IMR-90 (cell line): ENCODE measurements around the gene PPP1R37.

Experiments used
- BHLHE40 ChIP-seq: fragments of 150-350 bp; IDR thresholded peaks from 2 replicates; pipeline ENCODE4 v1.6.1; 2016; ENCODE audit warnings: mild to moderate bottlenecking, low read depth, low read length
- CTCF ChIP-seq: conservative IDR thresholded peaks from 2 replicates; pipeline ENCODE4 v1.5.1; 2012; ENCODE audit warnings: mild to moderate bottlenecking, low read depth, low read length, improper control_type of control experiment
- ELK1 ChIP-seq: fragments of 150-350 bp; IDR thresholded peaks from 2 replicates; pipeline ENCODE4 v1.6.1; 2016; ENCODE audit warnings: low read depth, mild to moderate bottlenecking, low read length, moderate library complexity, borderline replicate concordance
- FOS ChIP-seq: fragments of 150-350 bp; IDR thresholded peaks from 2 replicates; pipeline ENCODE4 v1.6.1; 2016; ENCODE audit warnings: low read depth, low read length
- MAZ ChIP-seq: IDR thresholded peaks from 2 replicates; pipeline ENCODE4 v1.6.1; 2012; ENCODE audit warnings: low read depth, mild to moderate bottlenecking, low read length, improper control_type of control experiment, moderate library complexity, borderline replicate concordance
- MXI1 ChIP-seq: IDR thresholded peaks from 2 replicates; pipeline ENCODE4 v1.6.1; 2012; ENCODE audit warnings: low read depth, mild to moderate bottlenecking, low read length, moderate library complexity, borderline replicate concordance
- NFE2L2 ChIP-seq: fragments of 150-350 bp; IDR thresholded peaks from 2 replicates; pipeline ENCODE4 v1.6.1; 2016; ENCODE audit warnings: low read depth, mild to moderate bottlenecking, low read length
- POLR2A ChIP-seq: IDR thresholded peaks from 2 replicates; pipeline ENCODE4 v1.6.1; 2012; ENCODE audit warnings: mild to moderate bottlenecking, low read depth, low read length
- RAD21 ChIP-seq: IDR thresholded peaks from 2 replicates; pipeline ENCODE4 v1.6.1; 2012; ENCODE audit warnings: low read length, improper control_type of control experiment
- RFX5 ChIP-seq: IDR thresholded peaks from 2 replicates; pipeline ENCODE4 v1.8.0; 2012; ENCODE audit warnings: low read depth, mild to moderate bottlenecking, low read length, moderate library complexity
- SMC3 ChIP-seq: fragments of 150-350 bp; IDR thresholded peaks from 2 replicates; pipeline ENCODE4 v1.6.1; 2016; ENCODE audit warnings: low read depth, mild to moderate bottlenecking, antibody characterized with exemption, low read length, moderate library complexity
- USF2 ChIP-seq: fragments of 150-350 bp; IDR thresholded peaks from 2 replicates; pipeline ENCODE4 v1.6.1; 2017; ENCODE audit warnings: mild to moderate bottlenecking, antibody characterized with exemption, low read length, low read depth

- TF ChIP-seq CTCF (no peak), BHLHE40 (no peak), MAZ (no peak), POLR2A (no peak), SMC3 (no peak), RAD21 (no peak), MXI1 (no peak), USF2 (no peak), RFX5 (no peak), NFE2L2 (no peak), FOS (no peak), ELK1 (no peak)
Measured at GRCh38 chr19:45135176-45135885, 42.4 kb downstream of the PPP1R37 start.
